GM19372 (cell line): ENCODE data around the gene MILR1.
A peak's percentile ranks its signal among the peaks of the same experiment; 100 is the strongest.
"Not testable (repeated sequence)": the region's sequence is repeated elsewhere in the genome, so short reads cannot be mapped to it uniquely, and the experiment has no call there.

Experiments
- ATAC-seq: cut with Tn5 transposase; IDR thresholded peaks from one replicate; pipeline ENCODE4 v1.9.1; 2021; ENCODE audit warnings: mild to moderate bottlenecking, low read depth, moderate library complexity; ENCODE audit not compliant: unreplicated experiment

Gene MILR1, protein sequence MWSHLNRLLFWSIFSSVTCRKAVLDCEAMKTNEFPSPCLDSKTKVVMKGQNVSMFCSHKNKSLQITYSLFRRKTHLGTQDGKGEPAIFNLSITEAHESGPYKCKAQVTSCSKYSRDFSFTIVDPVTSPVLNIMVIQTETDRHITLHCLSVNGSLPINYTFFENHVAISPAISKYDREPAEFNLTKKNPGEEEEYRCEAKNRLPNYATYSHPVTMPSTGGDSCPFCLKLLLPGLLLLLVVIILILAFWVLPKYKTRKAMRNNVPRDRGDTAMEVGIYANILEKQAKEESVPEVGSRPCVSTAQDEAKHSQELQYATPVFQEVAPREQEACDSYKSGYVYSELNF

DNA sequence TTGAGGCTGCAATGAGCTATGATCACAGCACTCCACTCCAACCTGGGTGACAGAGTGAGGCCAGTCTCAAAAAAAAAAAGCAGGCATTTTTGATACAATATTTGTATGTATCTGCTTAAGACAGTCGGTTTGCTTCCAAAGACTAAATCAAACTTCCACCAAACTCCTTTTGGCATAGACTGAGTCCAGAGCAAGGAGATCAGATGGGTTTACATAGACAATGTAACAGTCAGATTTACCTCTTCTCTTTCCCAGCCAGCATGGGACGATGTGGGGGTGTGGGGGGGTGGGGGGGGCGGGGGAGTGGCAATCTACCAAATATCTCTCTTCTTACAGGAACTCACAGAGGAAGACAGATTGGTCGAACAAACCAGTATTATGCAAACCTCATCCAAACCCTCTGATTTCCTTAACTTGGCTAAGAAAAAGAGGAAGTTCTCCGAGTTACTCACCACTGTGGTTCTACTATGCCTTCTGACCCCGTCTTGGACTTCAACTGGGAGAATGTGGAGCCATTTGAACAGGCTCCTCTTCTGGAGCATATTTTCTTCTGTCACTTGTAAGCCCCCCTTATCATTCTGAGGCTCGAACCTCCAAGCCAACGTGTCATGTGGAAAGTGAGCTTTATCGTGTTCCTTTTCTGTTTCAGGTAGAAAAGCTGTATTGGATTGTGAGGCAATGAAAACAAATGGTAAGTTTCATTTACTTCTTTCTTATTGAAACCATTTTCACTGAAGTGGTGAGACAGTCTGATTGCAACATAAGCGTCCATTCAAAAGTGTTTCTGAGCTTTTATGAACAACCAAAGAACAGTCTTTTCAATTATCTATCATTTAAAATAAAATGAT, at the start of gene MILR1:
Gene MILR1, plus strand, starts transcription at position 451 of the 848 bp plus-strand sequence. Its CDS starts 54 bp downstream, at position 505.
- ATAC-seq, result no peak

DNA sequence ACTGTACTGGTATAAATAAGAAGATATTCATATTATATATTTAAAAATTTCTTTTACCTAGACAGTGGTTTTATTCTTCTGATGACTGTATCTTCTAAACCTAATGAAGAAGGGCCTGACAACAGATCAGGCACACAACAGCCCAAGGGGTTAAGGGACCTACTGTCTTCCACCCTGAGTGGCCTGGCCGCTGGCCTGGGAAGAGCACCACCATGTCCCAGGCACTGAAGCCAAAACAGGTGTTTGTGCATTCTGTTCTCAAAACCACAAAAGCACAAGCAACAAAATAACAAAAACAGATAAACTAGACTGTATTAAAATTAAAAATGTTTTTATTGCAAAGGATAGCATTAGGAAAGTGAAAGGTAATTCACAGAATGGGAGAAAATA, 49.2 kb upstream of the MILR1 start:
- no peak for ATAC-seq

DNA sequence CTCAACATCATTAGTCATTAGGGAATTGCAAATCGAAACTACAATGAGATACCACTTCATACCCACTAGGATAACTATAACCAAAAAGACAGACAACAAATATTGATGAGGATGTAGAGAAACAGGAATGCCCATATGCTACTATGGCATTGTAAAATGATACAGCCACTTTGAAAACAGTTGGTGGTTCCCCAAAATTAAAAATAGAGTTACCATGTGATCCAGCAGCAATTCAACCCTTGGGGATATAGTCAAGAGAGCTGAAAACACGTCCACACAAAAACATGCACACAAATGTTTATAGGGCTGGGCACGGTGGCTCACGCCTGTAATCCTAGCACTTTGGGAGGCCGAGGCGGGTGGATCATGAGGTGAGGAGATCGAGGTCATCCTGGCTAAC, 48.3 kb upstream of the MILR1 start:
- no peak for ATAC-seq

DNA sequence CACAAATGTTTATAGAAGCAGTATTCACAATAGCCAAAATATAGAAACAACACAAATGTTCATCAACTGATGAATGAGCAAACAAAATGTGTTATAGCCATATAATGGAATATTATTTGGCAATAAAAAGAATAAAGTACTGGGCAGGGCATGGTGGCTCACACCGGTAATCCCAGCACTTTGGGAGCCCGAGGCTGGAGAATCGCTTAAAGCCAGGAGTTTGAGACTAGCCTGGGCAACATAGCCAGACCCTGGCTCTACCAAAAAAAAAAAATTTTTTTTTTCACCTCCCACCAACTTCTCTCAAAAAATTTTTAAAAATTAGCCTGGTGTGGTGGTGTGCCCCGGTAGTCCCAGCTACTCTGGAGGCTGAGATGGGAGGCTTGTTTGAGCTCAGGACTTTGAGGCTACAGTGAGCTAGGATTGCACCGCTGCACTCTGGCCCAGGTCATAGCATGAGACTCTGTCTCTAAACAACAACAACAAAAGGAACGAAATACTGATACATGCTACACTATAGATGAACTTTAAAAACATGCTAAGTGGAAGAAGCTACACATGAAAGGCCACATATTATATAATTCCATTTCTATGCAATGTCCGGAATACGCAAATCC, 47.6 kb upstream of the MILR1 start:
- ATAC-seq, result no peak

DNA sequence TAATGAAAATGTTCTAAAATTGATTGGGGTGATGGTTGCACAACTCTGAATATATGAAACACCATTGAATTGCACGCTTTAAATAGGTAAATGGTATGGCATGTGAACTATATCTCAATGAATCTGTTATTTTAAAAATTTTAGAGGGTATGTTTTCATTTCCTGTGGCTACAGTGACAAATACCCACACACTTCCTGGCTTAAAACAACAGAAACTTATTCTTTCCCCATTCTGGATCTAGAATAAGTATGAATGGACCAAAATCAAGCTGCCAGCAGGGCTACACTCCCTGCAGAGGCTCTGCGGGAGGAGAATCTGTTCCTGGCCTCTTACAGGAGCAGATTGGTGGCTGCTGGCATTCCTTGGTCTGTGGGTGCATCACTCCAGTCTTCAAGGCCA, 47.0 kb upstream of the MILR1 start:
- no peak for ATAC-seq

DNA sequence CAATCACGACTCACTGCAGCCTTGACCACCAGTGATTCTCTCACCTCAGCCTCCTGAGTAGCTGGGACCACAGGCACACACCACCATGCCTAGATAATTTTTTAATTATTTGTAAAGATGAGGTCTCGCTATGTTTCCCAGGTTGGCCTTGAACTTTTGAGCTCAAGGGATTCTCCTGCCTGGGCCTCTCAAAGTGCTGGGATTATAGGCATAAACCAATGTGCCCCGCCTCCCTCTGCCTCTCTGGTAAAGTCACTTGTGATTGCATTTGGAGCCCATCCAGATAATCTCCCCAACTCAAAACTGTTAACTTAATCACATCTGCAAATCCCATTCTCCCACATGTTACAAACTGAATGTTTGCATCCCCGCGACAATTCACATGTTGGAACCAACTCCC, 46.4 kb upstream of the MILR1 start:
- no peak for ATAC-seq

DNA sequence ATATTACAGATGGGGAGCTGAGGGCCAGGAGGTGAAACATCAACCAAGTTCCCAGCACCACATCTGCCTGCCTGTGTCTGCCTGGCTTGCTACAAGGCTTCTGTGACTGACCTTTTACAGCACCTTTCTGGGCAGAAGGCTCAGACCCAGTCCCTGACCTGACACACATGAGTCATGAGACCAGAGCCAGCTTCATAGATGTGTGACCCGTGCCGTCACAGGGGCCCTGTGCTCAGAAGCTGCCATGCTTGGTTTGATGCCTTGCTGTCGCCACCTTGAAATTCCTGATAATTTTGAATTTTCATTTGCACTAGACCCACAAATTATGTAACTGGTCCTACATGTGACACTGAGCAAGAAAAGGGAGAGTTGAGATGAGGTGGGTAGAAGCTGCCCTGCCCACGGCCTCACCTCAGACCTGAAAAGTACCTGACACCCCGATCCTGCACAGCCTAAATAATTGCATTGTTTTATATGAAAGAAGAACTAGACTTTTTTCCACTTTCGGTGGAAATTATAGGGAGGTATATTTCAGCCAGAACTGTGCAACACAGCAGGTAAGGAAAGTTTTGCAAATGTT, 44.9 kb upstream of the MILR1 start:
- ATAC-seq, result no peak

DNA sequence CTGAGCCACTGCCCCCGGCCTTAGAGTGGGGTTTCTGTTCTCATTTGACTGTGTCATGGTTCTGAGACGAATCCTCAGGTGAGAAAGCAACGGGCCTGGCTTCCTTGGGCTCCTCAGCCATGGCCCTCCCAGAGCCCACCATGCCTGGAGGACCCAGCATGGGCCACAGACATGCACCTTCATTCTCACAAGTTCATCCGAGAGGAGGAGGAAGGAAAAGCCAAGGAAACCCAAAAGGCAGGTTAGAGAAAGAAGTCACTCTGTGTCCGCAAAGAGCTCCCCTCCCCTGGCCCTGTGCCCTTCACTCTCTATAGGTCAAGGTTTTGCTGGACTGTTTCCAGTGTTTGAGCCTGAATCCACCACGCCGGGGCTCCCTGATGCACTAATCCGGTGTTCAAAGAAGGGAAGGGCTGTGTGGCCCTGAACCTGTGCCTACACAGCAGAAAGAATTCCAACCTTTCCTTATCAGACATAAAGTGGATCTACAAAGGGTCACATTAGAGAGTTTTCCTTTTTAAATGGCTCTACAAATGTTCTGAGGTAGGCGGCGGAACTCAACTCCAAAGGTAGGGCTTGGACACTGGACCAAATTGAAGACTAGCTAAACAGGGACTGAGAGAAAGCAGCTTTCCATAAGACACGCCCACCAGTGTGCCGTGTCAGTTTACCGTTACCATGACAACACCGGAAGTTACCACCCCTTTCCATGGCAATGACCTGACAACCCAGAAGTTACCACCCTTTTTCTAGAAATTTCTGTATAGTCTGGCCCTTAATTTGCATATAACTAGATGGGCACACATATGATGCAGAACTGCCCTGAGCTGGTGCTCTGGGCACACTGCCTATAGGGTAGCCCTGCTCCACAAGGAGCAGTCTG, 42.4 kb upstream of the MILR1 start:
- ATAC-seq, result no peak

DNA sequence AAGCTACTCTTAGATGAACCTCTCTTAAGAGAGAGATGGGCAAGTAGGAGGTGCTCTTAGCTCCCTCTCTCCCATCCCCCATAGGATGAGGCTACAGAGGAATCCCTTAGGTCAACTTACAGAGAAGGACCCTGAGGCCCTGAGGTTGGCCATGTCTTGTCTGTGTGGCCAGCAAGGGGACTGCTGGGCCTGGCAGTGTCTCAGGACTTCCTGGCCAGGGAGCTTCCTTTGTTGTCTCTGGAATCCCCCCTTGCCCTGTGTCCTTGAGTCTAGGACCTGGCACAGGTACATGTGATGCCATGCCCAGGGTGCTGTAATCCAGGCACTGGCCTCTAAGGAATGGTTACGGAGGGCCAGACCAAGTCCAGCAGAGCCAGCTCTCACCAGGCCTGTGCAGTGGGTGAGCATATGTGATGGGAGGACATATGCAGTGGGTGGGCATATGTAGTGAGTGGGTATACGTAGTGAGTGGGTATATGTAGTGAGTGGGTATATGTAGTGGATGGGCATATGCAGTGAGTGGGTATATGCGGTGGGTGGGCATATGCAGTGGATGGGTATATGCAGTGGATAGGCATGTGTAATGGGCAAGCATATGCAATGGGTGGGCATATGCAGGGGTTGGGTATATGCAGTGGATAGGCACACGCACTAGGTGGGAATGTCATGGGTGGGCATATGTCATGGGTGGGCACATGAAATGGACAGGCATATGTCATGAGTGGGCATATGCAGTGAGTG, 38.0 kb upstream of the MILR1 start:
- no peak for ATAC-seq

DNA sequence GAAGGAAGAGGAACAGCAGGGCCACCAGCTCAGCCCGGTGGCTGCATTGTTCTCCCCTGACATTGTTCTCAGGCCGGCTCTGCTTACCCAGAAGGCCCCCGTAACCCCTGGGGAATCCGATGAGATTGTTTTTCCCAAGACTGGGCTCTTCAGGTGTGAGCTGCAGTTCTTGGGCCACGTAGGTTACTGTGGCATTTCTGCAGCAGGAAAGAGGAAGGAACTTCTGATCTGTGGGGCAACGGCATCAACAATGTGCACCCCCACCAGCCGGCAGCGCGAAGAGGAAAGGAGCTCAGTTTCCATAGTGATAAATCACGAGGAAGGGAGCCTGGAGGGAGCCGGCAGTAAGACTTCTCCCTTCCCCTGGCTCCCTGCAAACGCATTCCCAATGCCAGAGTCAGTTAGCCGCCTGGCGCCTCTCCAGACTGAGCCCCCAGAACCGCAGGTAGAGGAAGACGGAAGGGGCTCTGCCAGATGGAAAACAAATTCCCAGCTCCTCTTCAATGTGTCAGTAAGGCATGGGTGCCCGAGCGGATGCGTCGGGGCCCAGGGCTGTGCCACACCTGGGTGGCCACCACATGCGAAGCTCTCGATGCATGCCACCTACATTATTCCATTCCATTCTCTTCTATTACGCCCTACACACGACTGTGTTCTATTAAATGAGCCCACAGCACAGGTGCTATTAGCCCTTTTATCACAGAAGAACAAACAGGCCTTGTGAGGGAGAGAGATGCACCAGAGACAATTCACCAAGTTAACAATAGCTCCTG, 36.7 kb upstream of the MILR1 start:
- ATAC-seq, result no peak

DNA sequence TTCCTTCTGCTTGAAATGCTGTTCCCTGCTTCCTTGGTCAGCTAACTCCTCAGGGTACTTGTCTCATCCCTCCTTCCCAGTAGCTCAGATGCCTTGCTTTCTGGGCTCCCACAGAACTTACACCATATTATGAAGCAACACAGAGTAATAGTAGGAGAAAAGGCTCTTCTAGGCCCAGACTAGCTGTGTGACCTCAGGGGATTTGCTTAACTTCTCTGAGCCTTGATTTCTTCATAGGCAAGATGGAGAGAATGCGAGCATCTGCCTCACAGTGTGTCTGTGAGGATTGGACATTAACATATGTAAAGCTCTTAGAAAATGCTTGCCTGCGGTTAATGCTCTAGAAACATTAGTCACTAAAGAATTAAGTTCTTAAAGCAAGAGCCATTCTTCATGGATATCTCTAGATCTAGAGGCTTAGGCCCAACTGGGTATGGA, 36.0 kb upstream of the MILR1 start:
- no peak for ATAC-seq

DNA sequence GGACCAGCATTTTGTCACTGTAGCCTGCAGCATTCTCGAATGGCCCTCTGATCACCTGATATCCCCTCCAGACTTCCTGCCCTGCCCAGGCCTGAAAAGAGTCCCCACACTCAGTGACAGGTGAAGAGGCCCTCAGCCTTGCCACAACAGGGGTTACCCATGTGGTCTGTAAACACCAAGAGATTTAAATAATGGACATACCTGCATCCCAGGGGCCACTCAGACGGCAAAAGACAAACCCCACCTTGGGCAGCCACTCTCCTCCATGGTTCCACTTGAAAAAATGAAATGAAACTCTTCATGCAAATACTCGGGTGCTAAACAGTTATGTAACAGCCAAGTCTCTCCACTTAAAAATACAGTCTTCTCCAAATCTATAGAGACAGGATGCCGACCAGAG, 35.4 kb upstream of the MILR1 start:
- ATAC-seq, result peak; percentile 61

DNA sequence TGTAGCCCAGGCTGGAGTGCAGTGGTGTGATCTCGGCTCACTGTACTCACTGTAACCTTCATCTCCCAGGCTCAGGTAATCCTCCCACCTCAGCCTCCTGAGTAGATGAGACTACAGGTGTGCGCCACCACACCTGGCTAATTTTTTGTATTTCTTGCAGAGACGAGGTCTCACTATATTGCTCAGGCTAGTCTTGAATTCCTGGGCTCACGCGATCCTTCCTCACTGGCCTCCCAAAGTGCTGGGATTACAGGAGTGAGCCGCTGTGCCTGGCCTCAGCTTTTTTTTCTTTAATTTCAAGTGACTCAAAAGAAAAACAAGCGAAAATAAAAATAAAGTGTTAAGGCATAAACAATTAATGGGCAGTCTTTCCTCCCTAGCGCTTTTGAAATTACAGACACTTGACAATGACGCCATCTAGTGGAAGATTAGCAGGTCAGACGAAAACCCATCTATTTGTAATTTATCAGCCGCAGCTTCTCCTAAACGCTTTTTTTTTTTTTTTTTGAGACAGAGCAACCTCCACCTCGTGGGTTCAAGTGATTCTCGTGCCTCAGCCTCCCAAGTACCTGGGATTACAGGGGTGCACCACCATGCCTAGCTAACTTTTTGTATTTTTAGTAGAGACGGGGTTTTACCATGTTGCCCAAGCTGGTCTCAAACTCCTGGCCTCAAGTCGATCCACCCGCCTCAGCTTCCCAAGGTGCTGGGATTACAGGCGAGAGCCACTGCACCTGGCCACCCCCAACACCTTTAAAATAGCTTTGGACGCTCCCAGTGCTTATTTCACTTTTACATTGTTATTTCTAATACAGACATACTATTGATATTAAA, 30.2 kb upstream of the MILR1 start:
- no peak for ATAC-seq

DNA sequence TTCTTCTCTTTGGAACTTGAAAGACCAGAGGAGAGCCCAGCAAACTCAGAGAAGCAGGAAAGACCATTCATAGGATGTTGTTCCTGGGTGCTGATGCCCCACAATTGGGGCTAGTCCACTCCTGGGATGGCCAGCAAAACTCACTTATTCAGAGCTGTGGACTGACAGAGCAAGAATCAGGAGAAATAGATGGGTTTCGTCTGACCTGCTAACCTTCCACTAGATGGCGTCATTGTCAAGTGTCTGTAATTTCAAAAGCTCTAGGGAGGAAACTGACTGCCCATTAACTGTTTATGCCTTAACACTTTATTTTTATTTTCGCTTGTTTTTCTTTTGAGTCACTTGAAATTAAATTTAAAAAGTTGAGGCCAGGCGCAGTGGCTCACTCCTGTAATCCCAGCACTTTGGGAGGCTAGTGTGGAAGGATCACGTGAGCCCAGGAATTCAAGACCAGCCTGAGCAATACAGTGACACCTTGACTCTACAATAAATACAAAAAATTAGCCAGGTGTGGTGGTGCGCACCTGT, 28.7 kb upstream of the MILR1 start:
- no peak for ATAC-seq

DNA sequence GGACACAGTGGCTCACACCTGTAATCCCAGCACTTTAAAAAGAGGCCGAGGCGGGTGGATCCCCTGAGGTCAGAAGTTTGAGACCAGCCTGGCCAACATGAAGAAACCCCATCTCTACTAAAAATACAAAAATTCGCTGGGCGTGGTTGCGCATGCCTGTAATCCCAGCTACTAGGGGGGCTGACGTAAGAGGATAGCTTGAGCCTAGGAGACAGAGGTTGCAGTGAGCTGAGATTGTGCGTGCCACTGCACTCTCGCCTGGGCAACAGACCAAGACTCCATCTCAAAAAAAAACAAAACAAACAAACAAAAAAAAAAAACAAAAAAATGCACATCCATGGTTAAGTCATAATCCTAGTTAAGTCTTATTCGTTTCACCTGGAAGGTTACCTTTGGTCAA, 26.8 kb upstream of the MILR1 start:
- ATAC-seq, result not testable (repeated sequence)

DNA sequence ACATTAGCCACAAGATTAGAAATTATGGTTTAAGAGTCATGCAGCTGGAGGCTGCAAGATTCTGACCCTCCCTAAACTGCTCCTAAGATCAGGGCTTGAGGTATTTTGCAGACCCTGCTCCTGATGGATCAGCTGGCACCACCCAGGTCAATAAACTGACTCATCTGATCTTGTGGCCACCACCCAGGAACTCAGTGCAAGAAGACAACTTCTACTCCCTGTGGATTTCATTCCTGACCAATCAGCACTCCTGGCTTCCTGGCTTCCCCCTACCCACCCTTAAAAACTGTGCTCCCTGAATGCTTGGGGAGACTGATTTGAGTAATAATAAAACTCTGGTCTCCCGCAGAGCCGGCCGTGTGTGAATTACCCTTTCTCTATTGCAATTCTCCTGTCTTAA, 25.0 kb upstream of the MILR1 start:
- no peak for ATAC-seq

DNA sequence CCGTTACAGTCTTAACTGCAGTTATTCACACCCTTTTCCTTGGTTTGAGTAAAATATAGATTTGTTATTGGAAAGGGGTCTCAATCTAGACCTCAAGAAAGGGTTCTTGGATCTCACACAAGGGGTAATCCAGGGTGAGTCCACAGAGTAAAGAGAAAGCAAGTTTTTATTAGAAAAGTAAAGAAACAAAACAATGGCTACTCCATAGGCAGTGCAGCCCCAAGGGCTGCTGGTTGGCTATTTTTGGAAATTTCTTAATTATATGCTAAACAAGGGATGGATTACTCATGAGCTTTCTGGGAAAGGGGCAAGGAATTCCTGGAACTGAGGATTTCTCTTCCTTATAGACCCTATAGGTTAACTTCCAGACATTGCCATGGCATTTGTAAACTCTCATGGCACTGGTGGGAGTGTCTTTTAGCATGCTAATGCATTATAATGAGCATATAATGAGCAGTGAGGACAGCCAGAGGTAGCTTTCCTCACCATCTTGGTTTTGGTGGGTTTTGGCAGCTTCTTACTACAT, 24.5 kb upstream of the MILR1 start:
- ATAC-seq, result no peak
